IMR-90 (cell line): Measurements from ENCODE around the gene IFITM10. TPM values are rescaled to one million over a fixed set of nuclear protein-coding genes. Genes with fewer than 3 reads are reported as not detected.

ENCODE experiments used
- ATAC-seq: fragments of 200-7000 bp; cut with Tn5 transposase; 2 replicates; pipeline ENCODE4 v1.9.1; 2020; ENCODE audit warnings: low read depth, mild to moderate bottlenecking, moderate library complexity
- BruUV-seq: library from RNA; stranded (reverse); fragments of 400-500 nt; replicated peaks from 2 replicates; lab custom pipeline; 2021; lab: Mats Ljungman, UMichigan
- CTCF ChIA-PET: fragments of 300-600 bp; formaldehyde crosslinking; extraction: SDS; loops from one replicate; lab custom pipeline; 2021; ENCODE audit warnings: antibody characterized with exemption; lab: Yijun Ruan, JAX
- POLR2A ChIA-PET: fragments of 300-600 bp; sonication (Branson Sonifier 250); formaldehyde crosslinking; loops from one replicate; lab custom pipeline; 2022; ENCODE audit warnings: antibody characterized with exemption; ENCODE audit not compliant: unreplicated experiment; lab: Charles Lee
- DNase-seq: peaks from one replicate; pipeline ENCODE4 v3.0.0; 2013
- H2AFZ ChIP-seq: replicated peaks from 2 replicates; pipeline ENCODE3; 2013; ENCODE audit warnings: low read length, mild to moderate bottlenecking; ENCODE audit not compliant: poor library complexity
- H2AK5ac ChIP-seq: 2 replicates; pipeline ENCODE4 v1.6.1; 2013; ENCODE audit warnings: low read depth, low read length, inconsistent platforms
- H2AK9ac ChIP-seq: replicated peaks from 2 replicates; pipeline ENCODE3; 2013; ENCODE audit warnings: mild to moderate bottlenecking, low read depth, low read length, moderate library complexity; ENCODE audit not compliant: poor library complexity
- H2BK120ac ChIP-seq: 2 replicates; pipeline ENCODE4 v1.6.1; 2013; ENCODE audit warnings: low read depth, low read length, inconsistent platforms
- H2BK15ac ChIP-seq: 3 replicates; pipeline ENCODE4 v1.6.1; 2013; ENCODE audit warnings: low read depth, low read length, inconsistent platforms
- H2BK20ac ChIP-seq: 2 replicates; pipeline ENCODE4 v1.6.1; 2013; ENCODE audit warnings: low read depth, mild to moderate bottlenecking, inconsistent platforms, low read length, moderate library complexity
- H2BK5ac ChIP-seq: 2 replicates; pipeline ENCODE4 v1.6.1; 2013; ENCODE audit warnings: mild to moderate bottlenecking, low read depth, low read length, inconsistent platforms; ENCODE audit not compliant: poor library complexity, severe bottlenecking
- H3K14ac ChIP-seq: replicated peaks from 2 replicates; pipeline ENCODE4 v1.6.1; 2013; ENCODE audit warnings: low read depth, low read length, inconsistent platforms
- H3K18ac ChIP-seq: 2 replicates; pipeline ENCODE4 v1.6.1; 2013; ENCODE audit warnings: low read depth, low read length, control low read depth
- H3K23ac ChIP-seq: 2 replicates; pipeline ENCODE4 v1.6.1; 2013; ENCODE audit warnings: low read depth, low read length, inconsistent platforms
- H3K27ac ChIP-seq: 2 replicates; pipeline ENCODE4 v1.5.1; 2013; ENCODE audit warnings: mild to moderate bottlenecking, control low read depth, low read length; ENCODE audit not compliant: insufficient read depth
- H3K27me3 ChIP-seq: 2 replicates; pipeline ENCODE4 v1.6.1; 2013; ENCODE audit warnings: low read length; ENCODE audit not compliant: control insufficient read depth, insufficient read depth
- H3K36me3 ChIP-seq: 2 replicates; pipeline ENCODE4 v1.6.1; 2013; ENCODE audit warnings: low read length, mixed read lengths; ENCODE audit not compliant: control insufficient read depth, insufficient read depth
- H3K4ac ChIP-seq: 2 replicates; pipeline ENCODE4 v1.6.1; 2013; ENCODE audit warnings: low read depth, low read length, inconsistent platforms
- H3K4me1 ChIP-seq: 2 replicates; pipeline ENCODE4 v1.6.1; 2013; ENCODE audit warnings: low read length, mixed read lengths; ENCODE audit not compliant: control insufficient read depth, insufficient read depth
- H3K4me2 ChIP-seq: 2 replicates; pipeline ENCODE4 v1.6.1; 2013; ENCODE audit warnings: low read depth, mild to moderate bottlenecking, control low read depth, low read length, moderate library complexity
- H3K4me3 ChIP-seq: 2 replicates; pipeline ENCODE4 v1.5.1; 2013; ENCODE audit warnings: low read depth, mild to moderate bottlenecking, control low read depth, low read length, moderate library complexity; ENCODE audit not compliant: insufficient read depth
- H3K56ac ChIP-seq: 2 replicates; pipeline ENCODE4 v1.6.1; 2013; ENCODE audit warnings: low read length, inconsistent platforms; ENCODE audit not compliant: insufficient read depth; ENCODE audit errors: extremely low read depth
- H3K79me1 ChIP-seq, 2 experiments: 2 replicates each; pipeline ENCODE4 v1.6.1; 2013; ENCODE audit warnings: low read length in 2 of 2, inconsistent platforms in 1 of 2, low read depth in 1 of 2
- H3K9ac ChIP-seq: 2 replicates; pipeline ENCODE4 v1.6.1; 2013; ENCODE audit warnings: low read depth, low read length, control low read depth
- H3K9me1 ChIP-seq: 2 replicates; pipeline ENCODE4 v1.6.1; 2013; ENCODE audit warnings: low read length, inconsistent platforms; ENCODE audit not compliant: insufficient read depth
- H3K9me3 ChIP-seq: 2 replicates; pipeline ENCODE4 v1.6.1; 2013; ENCODE audit warnings: low read length; ENCODE audit not compliant: control insufficient read depth, insufficient read depth
- H4K20me1 ChIP-seq: 2 replicates; pipeline ENCODE4 v1.6.1; 2013; ENCODE audit warnings: low read length, inconsistent platforms; ENCODE audit not compliant: insufficient read depth
- H4K5ac ChIP-seq: 2 replicates; pipeline ENCODE4 v1.6.1; 2013; ENCODE audit warnings: mild to moderate bottlenecking, low read depth, low read length, control low read depth
- H4K8ac ChIP-seq, 2 experiments: 2 replicates each; pipeline ENCODE4 v1.6.1; 2013; ENCODE audit warnings: low read depth in 2 of 2, low read length in 2 of 2, control low read depth in 1 of 2, inconsistent platforms in 1 of 2
- H4K91ac ChIP-seq: 2 replicates; pipeline ENCODE4 v1.6.1; 2013; ENCODE audit warnings: low read depth, low read length, inconsistent platforms; ENCODE audit not compliant: insufficient read depth
- CEBPB ChIP-seq: IDR thresholded peaks from 2 replicates; pipeline ENCODE4 v1.6.1; 2012; ENCODE audit warnings: low read depth, low read length, improper control_type of control experiment
- CHD1 ChIP-seq: IDR thresholded peaks from 2 replicates; pipeline ENCODE4 v1.6.1; 2012; ENCODE audit warnings: low read depth, low read length, improper control_type of control experiment
- CTCF ChIP-seq: conservative IDR thresholded peaks from 2 replicates; pipeline ENCODE4 v1.5.1; 2012; ENCODE audit warnings: mild to moderate bottlenecking, low read depth, low read length, improper control_type of control experiment
- ELK1 ChIP-seq: fragments of 150-350 bp; IDR thresholded peaks from 2 replicates; pipeline ENCODE4 v1.6.1; 2016; ENCODE audit warnings: low read depth, mild to moderate bottlenecking, low read length, moderate library complexity, borderline replicate concordance
- MAFK ChIP-seq: IDR thresholded peaks from 2 replicates; pipeline ENCODE4 v1.6.1; 2012; ENCODE audit warnings: low read depth, low read length, improper control_type of control experiment
- MAZ ChIP-seq: IDR thresholded peaks from 2 replicates; pipeline ENCODE4 v1.6.1; 2012; ENCODE audit warnings: low read depth, mild to moderate bottlenecking, low read length, improper control_type of control experiment, moderate library complexity, borderline replicate concordance
- MXI1 ChIP-seq: IDR thresholded peaks from 2 replicates; pipeline ENCODE4 v1.6.1; 2012; ENCODE audit warnings: low read depth, mild to moderate bottlenecking, low read length, moderate library complexity, borderline replicate concordance
- POLR2A ChIP-seq: IDR thresholded peaks from 2 replicates; pipeline ENCODE4 v1.6.1; 2012; ENCODE audit warnings: mild to moderate bottlenecking, low read depth, low read length
- RAD21 ChIP-seq: IDR thresholded peaks from 2 replicates; pipeline ENCODE4 v1.6.1; 2012; ENCODE audit warnings: low read length, improper control_type of control experiment
- RCOR1 ChIP-seq: IDR thresholded peaks from 2 replicates; pipeline ENCODE4 v1.6.1; 2012; ENCODE audit warnings: mild to moderate bottlenecking, low read length, improper control_type of control experiment; ENCODE audit not compliant: insufficient replicate concordance
- USF2 ChIP-seq: fragments of 150-350 bp; IDR thresholded peaks from 2 replicates; pipeline ENCODE4 v1.6.1; 2017; ENCODE audit warnings: mild to moderate bottlenecking, antibody characterized with exemption, low read length, low read depth
- WGBS, 2 experiments: methylation state at CpG; one replicate each; pipeline versions ENCODE4 v1.1.5 to v1.1.7; 2013; ENCODE audit warnings: missing lambda C conversion rate in 2 of 2; ENCODE audit not compliant: insufficient read length in 1 of 2; ENCODE audit errors: extremely low coverage in 2 of 2; 5-methylcytosine and 5-hydroxymethylcytosine counted together
- dilution Hi-C: fragments of 300-500 bp; cut with HindIII; formaldehyde crosslinking; loops from one replicate; pipeline ENCODE4 v1.14.3; 2018; ENCODE audit warnings: low sequenced_read_pairs; ENCODE audit not compliant: unreplicated experiment
- in situ Hi-C: fragments of 300-500 bp; cut with MboI; formaldehyde crosslinking; loops from 3 replicates; pipeline ENCODE4 v1.14.3; 2019; ENCODE audit warnings: low sequenced_read_pairs, inconsistent platforms, mixed read lengths
- intact Hi-C: fragments of 100-400 bp; cut with micrococcal nuclease; formaldehyde crosslinking; loops from 2 replicates; pipeline ENCODE4 v1.10.0; 2022
- polyA plus RNA-seq, 3 experiments: library from polyadenylated mRNA; depleted of rRNA; stranded (reverse); fragments of >200 nt; gene quantifications; 2 replicates each; pipeline ENCODE4 v1.2.3, GENCODE V29; 2012; ENCODE audit warnings: low replicate concordance in 1 of 3
- total RNA-seq: library from RNA; depleted of rRNA; stranded (reverse); fragments of >200 nt; gene quantifications from 2 replicates; pipeline ENCODE4 v1.2.3, GENCODE V29; 2012

The IFITM10 gene
- total and polyA plus RNA-seq, 2 of the 4 experiments (the other 2 are of a cell fraction), result 0.15 to 0.18 TPM

- POLR2A ChIA-PET, result no interaction called here
- H4K5ac ChIP-seq, result no peak overlapping the region
- peaks cover 13% of the 10 kb centered on the region for H4K20me1 ChIP-seq
- no TSS peak for BruUV-seq
- no peak overlapping the region for H3K56ac ChIP-seq
- no peak overlapping the region for H3K4me2 ChIP-seq
- intact Hi-C loops, result no loop called here
- H3K9me1 ChIP-seq, result no peaks in the 10 kb centered on the region
- DNase-seq (no peak), ATAC-seq (no peak)
- no peak overlapping the region for H2AFZ ChIP-seq
- no peak overlapping the region for H3K27ac ChIP-seq
- H3K23ac ChIP-seq, result no peak overlapping the region
- TF ChIP-seq MXI1 (no peak), CTCF (no peak), CEBPB (no peak), CHD1 (no peak), POLR2A (no peak), ELK1 (no peak), MAFK (no peak), RCOR1 (no peak), USF2 (no peak), RAD21 (no peak), MAZ (no peak)
- in situ Hi-C loops, result no loop called here
- no peak overlapping the region for H2BK15ac ChIP-seq
- no peak overlapping the region for H2AK9ac ChIP-seq
- no peaks in the 10 kb centered on the region for H3K9me3 ChIP-seq
- no peak overlapping the region for H2BK120ac ChIP-seq
- H2BK20ac ChIP-seq, result no peak overlapping the region
- no peak overlapping the region for H4K91ac ChIP-seq
- dilution Hi-C loops, result no loop called here
- H4K8ac ChIP-seq, result no peak overlapping the region
- H3K27me3 ChIP-seq, result no peaks in the 10 kb centered on the region
- H3K4me3 ChIP-seq, result no peak overlapping the region
- H2BK5ac ChIP-seq, result no peak overlapping the region
- peaks cover 43% of the 10 kb centered on the region; the same call in 1 of the 2 replicates for H3K36me3 ChIP-seq
- no peak overlapping the region for H3K4ac ChIP-seq
- H3K4me1 ChIP-seq, result peaks cover 5% of the 10 kb centered on the region
- 100% methylated on average over 3 of the region's 9 CpGs; no CpG with 5 or more reads in 1 of the 2 experiments for WGBS, 2 experiments
- CTCF ChIA-PET, result no interaction called here
- no peak overlapping the region for H3K14ac ChIP-seq
- H3K9ac ChIP-seq, result no peak overlapping the region
- H2AK5ac ChIP-seq, result no peak overlapping the region
- peaks cover 0 to 13% of the 10 kb centered on the region in 2 experiments; a peak in 2 of 4 replicates for H3K79me1 ChIP-seq
- H3K18ac ChIP-seq, result no peak overlapping the region
Observed at GRCh38 chr11:1755344-1755691, 4.9 kb upstream of the IFITM10 start.
